Nephron (organoid): ENCODE measurements around the gene RASSF7.

Experiments used
- H3K27ac Mint-ChIP-seq, 3 experiments: 2 replicates each; pipeline ENCODE4 v1.8.0; 2020; ENCODE audit warnings: mixed read lengths in 3 of 3, mild to moderate bottlenecking in 2 of 3, moderate library complexity in 1 of 3
- H3K27me3 Mint-ChIP-seq: 2 replicates; pipeline ENCODE4 v1.8.0; 2021; ENCODE audit warnings: low read depth, mild to moderate bottlenecking, moderate library complexity, mixed read lengths
- H3K36me3 Mint-ChIP-seq: 2 replicates; pipeline ENCODE4 v1.8.0; 2020; ENCODE audit warnings: low read depth, mixed read lengths
- H3K4me1 Mint-ChIP-seq: 2 replicates; pipeline ENCODE4 v1.8.0; 2020; ENCODE audit warnings: mixed read lengths
- H3K4me3 Mint-ChIP-seq, 3 experiments: 2 replicates each; pipeline ENCODE4 v1.8.0; 2020; ENCODE audit warnings: mild to moderate bottlenecking in 3 of 3, mixed read lengths in 3 of 3, moderate library complexity in 2 of 3
- H3K9me3 Mint-ChIP-seq: 2 replicates; pipeline ENCODE4 v1.8.0; 2020; ENCODE audit warnings: mixed read lengths
- TF ChIP-seq, protein P1 (sequence below), 3 experiments: fragments of 200-600 bp; sonication (generic); IDR thresholded peaks; one replicate each; pipeline ENCODE4 v1.5.0; 2021; ENCODE audit warnings: antibody characterized with exemption in 3 of 3; ENCODE audit not compliant: unreplicated experiment in 3 of 3

Gene RASSF7

DNA sequence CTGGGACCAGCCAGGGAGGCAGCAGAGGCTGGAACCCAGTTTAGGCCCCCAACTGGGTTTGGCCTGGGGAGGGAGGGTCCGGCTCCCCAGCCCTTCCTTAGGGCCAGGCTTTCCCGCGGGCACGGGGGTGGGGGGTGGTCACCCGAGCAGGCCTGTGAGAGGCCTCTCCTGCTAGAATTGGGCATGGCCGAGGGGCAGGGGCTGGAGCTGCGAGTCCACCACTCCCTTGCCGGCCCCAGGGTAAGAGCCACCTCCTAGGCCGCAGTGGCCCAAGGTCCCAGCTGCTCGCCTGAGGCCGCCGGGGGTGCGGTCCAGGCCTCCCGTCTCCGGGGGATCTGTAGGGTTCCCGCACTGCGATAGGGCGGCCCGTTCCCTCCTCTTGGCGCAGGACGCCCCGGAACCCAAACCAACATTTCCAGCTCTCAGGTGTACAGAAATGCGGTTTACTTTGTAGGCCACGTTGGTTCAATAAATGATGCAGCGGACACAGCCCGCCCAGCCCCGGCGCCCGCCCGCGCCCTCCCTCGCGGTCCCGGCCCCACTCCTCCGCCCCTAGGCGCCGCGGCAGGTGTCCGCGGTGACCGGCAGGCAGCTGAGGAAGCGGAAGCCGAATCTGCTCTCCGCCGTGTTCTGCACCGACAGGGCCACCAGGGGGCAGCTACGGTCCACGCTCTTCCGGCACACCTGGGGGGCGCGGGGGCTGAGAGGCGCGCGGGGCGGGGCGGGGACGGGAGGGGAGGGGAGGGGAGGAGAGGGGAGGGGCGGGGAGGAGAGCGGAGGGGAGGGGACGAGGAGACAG is 6.1 kb upstream of the RASSF7 start:
- no peaks in the 10 kb centered on the region for H3K4me1 Mint-ChIP-seq
- TF ChIP-seq, protein P1, sequence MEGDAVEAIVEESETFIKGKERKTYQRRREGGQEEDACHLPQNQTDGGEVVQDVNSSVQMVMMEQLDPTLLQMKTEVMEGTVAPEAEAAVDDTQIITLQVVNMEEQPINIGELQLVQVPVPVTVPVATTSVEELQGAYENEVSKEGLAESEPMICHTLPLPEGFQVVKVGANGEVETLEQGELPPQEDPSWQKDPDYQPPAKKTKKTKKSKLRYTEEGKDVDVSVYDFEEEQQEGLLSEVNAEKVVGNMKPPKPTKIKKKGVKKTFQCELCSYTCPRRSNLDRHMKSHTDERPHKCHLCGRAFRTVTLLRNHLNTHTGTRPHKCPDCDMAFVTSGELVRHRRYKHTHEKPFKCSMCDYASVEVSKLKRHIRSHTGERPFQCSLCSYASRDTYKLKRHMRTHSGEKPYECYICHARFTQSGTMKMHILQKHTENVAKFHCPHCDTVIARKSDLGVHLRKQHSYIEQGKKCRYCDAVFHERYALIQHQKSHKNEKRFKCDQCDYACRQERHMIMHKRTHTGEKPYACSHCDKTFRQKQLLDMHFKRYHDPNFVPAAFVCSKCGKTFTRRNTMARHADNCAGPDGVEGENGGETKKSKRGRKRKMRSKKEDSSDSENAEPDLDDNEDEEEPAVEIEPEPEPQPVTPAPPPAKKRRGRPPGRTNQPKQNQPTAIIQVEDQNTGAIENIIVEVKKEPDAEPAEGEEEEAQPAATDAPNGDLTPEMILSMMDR (IDR thresholded peaks at IDR 0.05; ENCODE audit: unreplicated experiment in 3 of 3): peak; percentile 52 to 58 (median 55)
- H3K9me3 Mint-ChIP-seq: no peaks in the 10 kb centered on the region
- peaks cover 47% of the 10 kb centered on the region for H3K27me3 Mint-ChIP-seq
- H3K4me3 Mint-ChIP-seq: no peak overlapping the region
- H3K36me3 Mint-ChIP-seq: no peaks in the 10 kb centered on the region
- H3K27ac Mint-ChIP-seq: no peak overlapping the region

GRCh38 chr11:555227-555779 is 5.5 kb upstream of the RASSF7 start:
- H3K4me1 Mint-ChIP-seq: peaks cover 5% of the 10 kb centered on the region
- no peaks in the 10 kb centered on the region for H3K36me3 Mint-ChIP-seq
- no peaks in the 10 kb centered on the region for H3K9me3 Mint-ChIP-seq
- TF ChIP-seq, protein P1 (IDR thresholded peaks at IDR 0.05; ENCODE audit: unreplicated experiment in 3 of 3): peak in 1 of 3 experiments; percentile 7
- H3K27me3 Mint-ChIP-seq: peaks cover 52% of the 10 kb centered on the region
- peak overlapping the region in 1 of 3 experiments; percentile 41 for H3K4me3 Mint-ChIP-seq
- no peak overlapping the region for H3K27ac Mint-ChIP-seq

DNA sequence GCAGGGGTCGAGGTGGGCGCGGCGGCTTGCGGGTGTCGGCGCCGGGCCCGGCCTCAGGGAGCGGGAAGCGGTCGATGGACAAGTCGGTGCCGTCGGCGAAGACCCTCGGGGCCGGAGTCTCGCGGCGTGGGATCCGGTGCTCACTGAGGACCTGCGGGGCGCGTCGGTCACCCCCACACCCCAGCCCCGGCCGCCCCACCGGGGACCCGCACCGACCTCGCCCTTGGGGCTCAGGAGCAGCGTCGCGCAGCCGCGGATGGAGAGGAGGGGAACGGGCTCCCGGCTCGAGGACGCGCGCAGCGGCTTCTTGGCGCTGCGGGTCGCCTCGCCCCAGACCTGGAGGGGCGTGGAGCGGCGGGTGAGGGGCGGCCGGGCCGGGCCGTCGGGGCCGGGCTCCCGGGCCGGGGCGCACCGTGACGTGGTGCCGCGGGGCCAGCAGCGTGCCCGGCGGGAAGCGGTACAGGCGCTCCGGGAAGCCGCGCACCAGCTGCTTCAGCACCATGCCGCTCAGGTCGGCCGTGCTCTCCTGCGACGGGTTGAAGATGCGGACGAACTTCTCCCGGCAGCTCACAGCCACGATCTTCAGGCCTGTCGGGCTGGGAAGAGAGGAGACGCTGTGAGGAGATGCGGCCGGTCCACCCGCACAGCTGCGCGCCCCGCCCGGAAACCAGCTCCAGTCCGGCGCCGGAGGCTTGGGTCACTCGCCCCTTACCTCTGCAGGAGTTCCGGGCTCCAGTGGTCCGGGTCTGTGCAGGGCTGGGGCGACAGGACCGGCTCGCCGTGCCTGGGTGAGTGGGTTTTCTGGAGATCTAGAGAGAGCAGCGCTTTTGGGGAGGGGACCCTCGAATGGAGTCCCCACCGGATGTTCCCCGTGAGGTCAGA is 4.7 kb upstream of the RASSF7 start:
- peaks cover 5% of the 10 kb centered on the region for H3K4me1 Mint-ChIP-seq
- no peaks in the 10 kb centered on the region for H3K36me3 Mint-ChIP-seq
- H3K4me3 Mint-ChIP-seq: peak overlapping the region in 2 of 3 experiments; percentile 37 to 51
- H3K27me3 Mint-ChIP-seq: peaks cover 52% of the 10 kb centered on the region
- no peak overlapping the region for H3K27ac Mint-ChIP-seq
- no peaks in the 10 kb centered on the region for H3K9me3 Mint-ChIP-seq
- TF ChIP-seq, protein P1 (IDR thresholded peaks at IDR 0.05; ENCODE audit: unreplicated experiment in 3 of 3): no peak

DNA sequence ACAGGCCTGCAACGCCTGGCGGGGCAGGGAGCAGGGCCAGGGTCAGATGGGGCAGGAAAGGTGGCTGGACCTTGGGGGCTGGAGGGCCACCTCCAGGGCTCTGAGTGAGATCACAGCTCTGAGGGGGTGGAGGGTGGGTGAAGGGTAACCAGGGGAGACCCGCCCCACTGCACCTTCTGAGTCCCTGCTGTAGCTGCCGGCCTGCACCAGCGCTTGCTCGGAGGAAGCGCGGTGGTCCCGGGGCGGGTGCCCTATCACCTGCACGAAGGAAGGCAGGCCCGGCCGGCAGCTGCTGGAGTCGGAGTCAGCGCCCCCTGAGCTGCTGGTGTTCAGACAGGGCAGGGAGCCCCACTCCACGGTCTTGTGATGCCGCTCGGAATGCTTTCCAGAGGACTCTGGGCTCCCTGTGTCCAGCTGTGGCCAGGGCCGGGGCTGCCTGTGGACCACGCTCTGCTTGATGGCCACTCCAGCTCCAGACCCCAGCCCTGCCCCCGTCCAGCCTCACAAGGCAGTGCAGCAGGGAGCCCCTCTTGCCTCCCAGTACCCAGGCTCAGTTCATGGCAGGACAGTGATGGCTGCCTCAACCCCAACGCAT is 4.0 kb upstream of the RASSF7 start:
- H3K27ac Mint-ChIP-seq: no peak overlapping the region
- peaks cover 52% of the 10 kb centered on the region for H3K27me3 Mint-ChIP-seq
- H3K4me1 Mint-ChIP-seq: peaks cover 5% of the 10 kb centered on the region
- H3K4me3 Mint-ChIP-seq: peak overlapping the region; percentile 42 to 51 (median 46)
- TF ChIP-seq, protein P1 (IDR thresholded peaks at IDR 0.05; ENCODE audit: unreplicated experiment in 3 of 3): no peak
- H3K9me3 Mint-ChIP-seq: no peaks in the 10 kb centered on the region
- H3K36me3 Mint-ChIP-seq: no peaks in the 10 kb centered on the region

DNA sequence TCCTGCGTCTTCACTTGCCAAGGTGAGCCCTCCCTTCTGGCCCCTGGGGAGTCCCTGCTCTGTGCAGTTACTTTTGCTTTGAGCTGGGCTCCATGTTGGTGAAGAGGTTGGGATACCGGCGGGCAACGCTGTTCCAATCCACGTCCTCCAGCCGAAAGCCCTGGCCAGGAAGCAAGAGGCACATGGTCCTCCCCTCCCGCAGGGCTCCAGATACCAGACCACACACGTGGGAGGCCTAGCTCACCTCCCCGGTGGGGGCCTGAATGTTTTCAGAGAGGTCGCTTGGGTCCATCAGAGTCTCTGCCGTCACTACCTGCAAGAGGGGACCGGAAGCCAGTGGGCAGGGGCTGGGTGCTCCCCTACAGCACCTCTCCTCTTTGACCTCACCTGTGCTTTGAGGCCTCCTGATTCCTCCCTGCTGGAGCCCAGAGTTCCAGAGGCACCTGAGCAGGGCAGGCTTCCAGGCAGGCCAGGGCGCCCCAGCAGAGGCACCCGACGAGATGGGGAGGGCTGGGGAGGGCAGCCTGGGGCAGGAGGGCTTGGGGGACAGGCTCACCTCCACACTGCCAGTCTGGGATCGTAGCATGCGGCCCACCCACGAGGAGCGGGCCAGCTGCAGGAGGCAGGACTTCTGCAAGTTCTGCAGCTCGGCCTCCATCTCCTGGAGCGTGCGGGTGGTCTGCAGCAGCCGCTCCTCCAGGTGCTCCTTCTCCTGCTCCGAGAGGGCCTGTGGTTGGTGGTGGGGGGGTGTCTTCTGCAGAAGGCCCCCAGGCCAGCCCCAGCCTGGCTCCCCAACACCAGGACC is 3.2 kb upstream of the RASSF7 start:
- Mint-ChIP-seq H3K4me1 (peaks cover 5% of the 10 kb centered on the region), H3K27ac (no peak overlapping the region), H3K27me3 (peaks cover 52% of the 10 kb centered on the region), H3K4me3 (peak overlapping the region; percentile 26 to 46 (median 42)), H3K36me3 (no peaks in the 10 kb centered on the region), H3K9me3 (no peaks in the 10 kb centered on the region)
- TF ChIP-seq, protein P1 (IDR thresholded peaks at IDR 0.05; ENCODE audit: unreplicated experiment in 3 of 3): no peak
